ENCODE results near the gene TUFT1. TPM values are rescaled to one million over a fixed set of nuclear protein-coding genes. Genes with fewer than 3 reads are reported as not detected.
A peak's percentile ranks its signal among the peaks of the same experiment; 100 is the strongest.

TUFT1 gene
- total and polyA plus RNA-seq, 2 of the 13 experiments (the other 11 are each of a cell fraction or from before 2014, with no cell fraction given), result 6.4 to 7.3 TPM

DNA sequence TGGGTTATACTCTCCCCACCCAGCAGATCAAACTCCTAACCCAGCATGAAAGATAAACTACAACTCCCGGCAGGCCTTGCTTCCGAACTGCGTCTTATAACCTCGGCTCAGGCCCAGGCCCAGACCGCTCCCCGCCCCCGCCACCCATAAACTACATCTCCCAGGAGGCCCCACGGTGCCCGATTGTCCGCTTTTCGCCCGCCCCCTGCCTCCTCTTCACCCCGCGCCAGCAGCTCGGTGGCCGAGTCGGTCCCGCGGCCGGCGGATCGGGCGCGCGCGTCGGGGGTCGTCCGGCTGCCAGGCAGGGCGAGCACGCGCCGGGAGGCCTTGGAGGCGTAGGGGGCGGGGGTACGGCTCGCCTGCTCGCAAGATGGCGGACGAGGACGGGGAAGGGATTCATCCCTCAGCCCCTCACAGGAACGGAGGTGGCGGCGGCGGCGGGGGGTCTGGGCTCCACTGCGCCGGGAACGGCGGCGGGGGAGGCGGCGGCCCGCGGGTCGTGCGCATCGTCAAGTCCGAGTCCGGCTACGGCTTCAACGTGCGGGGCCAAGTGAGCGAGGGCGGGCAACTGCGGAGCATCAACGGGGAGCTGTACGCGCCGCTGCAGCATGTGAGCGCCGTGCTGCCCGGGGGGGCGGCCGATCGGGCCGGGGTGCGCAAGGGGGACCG, 71.9 kb downstream of the TUFT1 start, which contains the start of gene SNX27 (continued):
- TF ChIP-seq, protein P1, sequence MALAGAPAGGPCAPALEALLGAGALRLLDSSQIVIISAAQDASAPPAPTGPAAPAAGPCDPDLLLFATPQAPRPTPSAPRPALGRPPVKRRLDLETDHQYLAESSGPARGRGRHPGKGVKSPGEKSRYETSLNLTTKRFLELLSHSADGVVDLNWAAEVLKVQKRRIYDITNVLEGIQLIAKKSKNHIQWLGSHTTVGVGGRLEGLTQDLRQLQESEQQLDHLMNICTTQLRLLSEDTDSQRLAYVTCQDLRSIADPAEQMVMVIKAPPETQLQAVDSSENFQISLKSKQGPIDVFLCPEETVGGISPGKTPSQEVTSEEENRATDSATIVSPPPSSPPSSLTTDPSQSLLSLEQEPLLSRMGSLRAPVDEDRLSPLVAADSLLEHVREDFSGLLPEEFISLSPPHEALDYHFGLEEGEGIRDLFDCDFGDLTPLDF (CRISPR knock-in tag; IDR thresholded peaks at IDR 0.05), result no peak
- no peak for TF ChIP-seq ZNF253 (CRISPR knock-in tag; IDR thresholded peaks at IDR 0.05; ENCODE audit: borderline replicate concordance)
- no peak for TF ChIP-seq ATM (IDR thresholded peaks at IDR 0.05; ENCODE audit: borderline replicate concordance)
- no peak for TF ChIP-seq ZNF124 (CRISPR knock-in tag; IDR thresholded peaks at IDR 0.05)
- no peak for TF ChIP-seq ZKSCAN5 (CRISPR knock-in tag; IDR thresholded peaks at IDR 0.05)
- no peak for TF ChIP-seq RAD51 (IDR thresholded peaks at IDR 0.05; ENCODE audit: borderline replicate concordance)
- no peak for TF ChIP-seq MBD4 (IDR thresholded peaks at IDR 0.05; ENCODE audit: borderline replicate concordance, low read length)
- no peak for TF ChIP-seq REXO4 (CRISPR knock-in tag; IDR thresholded peaks at IDR 0.05; ENCODE audit: borderline replicate concordance)
- TF ChIP-seq ZNF879 (CRISPR knock-in tag; IDR thresholded peaks at IDR 0.05), result 0 out of 2 replicates have a peak, but pooled peaks have one; percentile 55
- no peak for TF ChIP-seq NFATC3 (CRISPR knock-in tag; IDR thresholded peaks at IDR 0.05)
- no peak for TF ChIP-seq ELF3 (CRISPR knock-in tag; IDR thresholded peaks at IDR 0.05)
- no peak for TF ChIP-seq NBN (conservative IDR thresholded peaks at IDR 0.05)
- TF ChIP-seq, protein P2, sequence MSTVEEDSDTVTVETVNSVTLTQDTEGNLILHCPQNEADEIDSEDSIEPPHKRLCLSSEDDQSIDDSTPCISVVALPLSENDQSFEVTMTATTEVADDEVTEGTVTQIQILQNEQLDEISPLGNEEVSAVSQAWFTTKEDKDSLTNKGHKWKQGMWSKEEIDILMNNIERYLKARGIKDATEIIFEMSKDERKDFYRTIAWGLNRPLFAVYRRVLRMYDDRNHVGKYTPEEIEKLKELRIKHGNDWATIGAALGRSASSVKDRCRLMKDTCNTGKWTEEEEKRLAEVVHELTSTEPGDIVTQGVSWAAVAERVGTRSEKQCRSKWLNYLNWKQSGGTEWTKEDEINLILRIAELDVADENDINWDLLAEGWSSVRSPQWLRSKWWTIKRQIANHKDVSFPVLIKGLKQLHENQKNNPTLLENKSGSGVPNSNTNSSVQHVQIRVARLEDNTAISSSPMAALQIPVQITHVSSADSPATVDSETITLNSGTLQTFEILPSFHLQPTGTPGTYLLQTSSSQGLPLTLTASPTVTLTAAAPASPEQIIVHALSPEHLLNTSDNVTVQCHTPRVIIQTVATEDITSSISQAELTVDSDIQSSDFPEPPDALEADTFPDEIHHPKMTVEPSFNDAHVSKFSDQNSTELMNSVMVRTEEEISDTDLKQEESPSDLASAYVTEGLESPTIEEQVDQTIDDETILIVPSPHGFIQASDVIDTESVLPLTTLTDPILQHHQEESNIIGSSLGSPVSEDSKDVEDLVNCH (CRISPR knock-in tag; IDR thresholded peaks at IDR 0.05), result no peak
- TF ChIP-seq, protein P3, sequence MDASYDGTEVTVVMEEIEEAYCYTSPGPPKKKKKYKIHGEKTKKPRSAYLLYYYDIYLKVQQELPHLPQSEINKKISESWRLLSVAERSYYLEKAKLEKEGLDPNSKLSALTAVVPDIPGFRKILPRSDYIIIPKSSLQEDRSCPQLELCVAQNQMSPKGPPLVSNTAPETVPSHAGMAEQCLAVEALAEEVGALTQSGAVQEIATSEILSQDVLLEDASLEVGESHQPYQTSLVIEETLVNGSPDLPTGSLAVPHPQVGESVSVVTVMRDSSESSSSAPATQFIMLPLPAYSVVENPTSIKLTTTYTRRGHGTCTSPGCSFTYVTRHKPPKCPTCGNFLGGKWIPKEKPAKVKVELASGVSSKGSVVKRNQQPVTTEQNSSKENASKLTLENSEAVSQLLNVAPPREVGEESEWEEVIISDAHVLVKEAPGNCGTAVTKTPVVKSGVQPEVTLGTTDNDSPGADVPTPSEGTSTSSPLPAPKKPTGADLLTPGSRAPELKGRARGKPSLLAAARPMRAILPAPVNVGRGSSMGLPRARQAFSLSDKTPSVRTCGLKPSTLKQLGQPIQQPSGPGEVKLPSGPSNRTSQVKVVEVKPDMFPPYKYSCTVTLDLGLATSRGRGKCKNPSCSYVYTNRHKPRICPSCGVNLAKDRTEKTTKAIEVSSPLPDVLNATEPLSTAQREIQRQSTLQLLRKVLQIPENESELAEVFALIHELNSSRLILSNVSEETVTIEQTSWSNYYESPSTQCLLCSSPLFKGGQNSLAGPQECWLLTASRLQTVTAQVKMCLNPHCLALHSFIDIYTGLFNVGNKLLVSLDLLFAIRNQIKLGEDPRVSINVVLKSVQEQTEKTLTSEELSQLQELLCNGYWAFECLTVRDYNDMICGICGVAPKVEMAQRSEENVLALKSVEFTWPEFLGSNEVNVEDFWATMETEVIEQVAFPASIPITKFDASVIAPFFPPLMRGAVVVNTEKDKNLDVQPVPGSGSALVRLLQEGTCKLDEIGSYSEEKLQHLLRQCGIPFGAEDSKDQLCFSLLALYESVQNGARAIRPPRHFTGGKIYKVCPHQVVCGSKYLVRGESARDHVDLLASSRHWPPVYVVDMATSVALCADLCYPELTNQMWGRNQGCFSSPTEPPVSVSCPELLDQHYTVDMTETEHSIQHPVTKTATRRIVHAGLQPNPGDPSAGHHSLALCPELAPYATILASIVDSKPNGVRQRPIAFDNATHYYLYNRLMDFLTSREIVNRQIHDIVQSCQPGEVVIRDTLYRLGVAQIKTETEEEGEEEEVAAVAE (CRISPR knock-in tag; IDR thresholded peaks at IDR 0.05; ENCODE audit: borderline replicate concordance), result no peak
- no peak for TF ChIP-seq PLRG1 (conservative IDR thresholded peaks at IDR 0.05)
- TF ChIP-seq MEIS1 (CRISPR knock-in tag; IDR thresholded peaks at IDR 0.05; ENCODE audit: borderline replicate concordance), result no peak
- TF ChIP-seq PRPF4 (IDR thresholded peaks at IDR 0.05; ENCODE audit: low read depth, low read length, poor library complexity, severe bottlenecking), result no peak
- peak; percentile 85 for TF ChIP-seq RBFOX2 (IDR thresholded peaks at IDR 0.05; ENCODE audit: low read depth, low read length)
- no peak for TF ChIP-seq ZNF781 (CRISPR knock-in tag; IDR thresholded peaks at IDR 0.05; ENCODE audit: borderline replicate concordance, not compliant biosample characterization)
- TF ChIP-seq, protein P4, sequence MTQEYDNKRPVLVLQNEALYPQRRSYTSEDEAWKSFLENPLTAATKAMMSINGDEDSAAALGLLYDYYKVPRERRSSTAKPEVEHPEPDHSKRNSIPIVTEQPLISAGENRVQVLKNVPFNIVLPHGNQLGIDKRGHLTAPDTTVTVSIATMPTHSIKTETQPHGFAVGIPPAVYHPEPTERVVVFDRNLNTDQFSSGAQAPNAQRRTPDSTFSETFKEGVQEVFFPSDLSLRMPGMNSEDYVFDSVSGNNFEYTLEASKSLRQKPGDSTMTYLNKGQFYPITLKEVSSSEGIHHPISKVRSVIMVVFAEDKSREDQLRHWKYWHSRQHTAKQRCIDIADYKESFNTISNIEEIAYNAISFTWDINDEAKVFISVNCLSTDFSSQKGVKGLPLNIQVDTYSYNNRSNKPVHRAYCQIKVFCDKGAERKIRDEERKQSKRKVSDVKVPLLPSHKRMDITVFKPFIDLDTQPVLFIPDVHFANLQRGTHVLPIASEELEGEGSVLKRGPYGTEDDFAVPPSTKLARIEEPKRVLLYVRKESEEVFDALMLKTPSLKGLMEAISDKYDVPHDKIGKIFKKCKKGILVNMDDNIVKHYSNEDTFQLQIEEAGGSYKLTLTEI (CRISPR knock-in tag; conservative IDR thresholded peaks at IDR 0.05), result no peak
- TF ChIP-seq NFYC (CRISPR knock-in tag; IDR thresholded peaks at IDR 0.05), result no peak
- TF ChIP-seq ZNF670 (CRISPR knock-in tag; IDR thresholded peaks at IDR 0.05; ENCODE audit: borderline replicate concordance), result no peak
